Activated T-helper 2 cell treated with anti-CD3 and anti-CD28 coated beads, Interferon-gamma antibody, Interleukin-2, Interleukin-4, amounts not matched to agents 10 μg/mL and 5 μg/mL and 100 μg/mL, durations not matched to agents 14 hours and 24 hours and 36 hours (primary cell): Measurements from ENCODE around the gene GABRG2. TPM values are rescaled to one million over a fixed set of nuclear protein-coding genes. Genes with fewer than 3 reads are reported as not detected.
"Not testable (repeated sequence)": the region's sequence is repeated elsewhere in the genome, so short reads cannot be mapped to it uniquely, and the experiment has no call there.

Experiments used
- DNase-seq: peaks from one replicate; pipeline ENCODE4 v3.0.0; 2021; ENCODE audit warnings: low spot score
- H3K27ac Mint-ChIP-seq: one replicate; pipeline ENCODE4 v1.8.0; 2021; ENCODE audit warnings: mixed read lengths
- H3K27me3 Mint-ChIP-seq: one replicate; pipeline ENCODE4 v1.8.0; 2021; ENCODE audit warnings: low read depth, mixed read lengths
- H3K36me3 Mint-ChIP-seq: one replicate; pipeline ENCODE4 v1.8.0; 2021; ENCODE audit warnings: low read depth, mixed read lengths
- H3K4me1 Mint-ChIP-seq: one replicate; pipeline ENCODE4 v1.8.0; 2021; ENCODE audit warnings: low read depth, mixed read lengths
- H3K4me3 Mint-ChIP-seq: one replicate; pipeline ENCODE4 v1.8.0; 2021; ENCODE audit warnings: low read depth, mild to moderate bottlenecking, moderate library complexity, mixed read lengths
- H3K9me3 Mint-ChIP-seq: one replicate; pipeline ENCODE4 v1.8.0; 2021; ENCODE audit warnings: mixed read lengths
- intact Hi-C: fragments of 100-400 bp; cut with micrococcal nuclease; formaldehyde crosslinking; loops from one replicate; pipeline ENCODE4 v1.15.1; 2023
- total RNA-seq: library from RNA; stranded (reverse); gene quantifications from 2 replicates; pipeline ENCODE4 v1.2.3, GENCODE V29; 2022

The GABRG2 gene
- total RNA-seq: 1.0 TPM in 1 of 2 replicates, not detected in the other

- H3K9me3 Mint-ChIP-seq: no peaks in the 10 kb centered on the region
- DNase-seq: no peak
- intact Hi-C loops: no loop called here
- H3K4me1 Mint-ChIP-seq: no peaks in the 10 kb centered on the region
- no peak within 1 kb of the TSS for H3K27ac Mint-ChIP-seq
- H3K4me3 Mint-ChIP-seq: no peak within 1 kb of the TSS
- no peaks in the 10 kb centered on the region for H3K36me3 Mint-ChIP-seq
- H3K27me3 Mint-ChIP-seq: no peaks in the 10 kb centered on the region
These were observed at the start of gene GABRG2 for GRCh38 chr5:162067655-162068411. TSS of gene GABRG2 (plus strand) at chr5:162067773. CDS start at chr5:162068000, 227 bp downstream.

- no peak overlapping the region for H3K4me3 Mint-ChIP-seq
- no peaks in the 10 kb centered on the region for H3K27me3 Mint-ChIP-seq
- intact Hi-C loops: no loop called here
- H3K4me1 Mint-ChIP-seq: no peaks in the 10 kb centered on the region
- DNase-seq: no peak
- H3K36me3 Mint-ChIP-seq: no peaks in the 10 kb centered on the region
- H3K9me3 Mint-ChIP-seq: peaks cover 16% of the 10 kb centered on the region
- H3K27ac Mint-ChIP-seq: no peak overlapping the region
These were observed 42.3 kb upstream of the GABRG2 start for GRCh38 chr5:162025312-162025711.

GRCh38 chr5:162026803-162027202 is 40.8 kb upstream of the GABRG2 start:
- H3K9me3 Mint-ChIP-seq: peaks cover 11% of the 10 kb centered on the region
- no peaks in the 10 kb centered on the region for H3K27me3 Mint-ChIP-seq
- intact Hi-C loops: no loop called here
- H3K4me1 Mint-ChIP-seq: no peaks in the 10 kb centered on the region
- H3K4me3 Mint-ChIP-seq: no peak overlapping the region
- no peak overlapping the region for H3K27ac Mint-ChIP-seq
- DNase-seq: no peak
- H3K36me3 Mint-ChIP-seq: no peaks in the 10 kb centered on the region

GRCh38 chr5:162037431-162037830 is 30.1 kb upstream of the GABRG2 start:
- Mint-ChIP-seq H3K27ac (no peak overlapping the region), H3K9me3 (peaks cover 12% of the 10 kb centered on the region), H3K4me3 (no peak overlapping the region), H3K27me3 (no peaks in the 10 kb centered on the region), H3K4me1 (no peaks in the 10 kb centered on the region), H3K36me3 (no peaks in the 10 kb centered on the region)
- DNase-seq: no peak
- intact Hi-C loops: no loop called here

GRCh38 chr5:162047279-162047678 is 20.3 kb upstream of the GABRG2 start:
- no peak for DNase-seq
- H3K27me3 Mint-ChIP-seq: no peaks in the 10 kb centered on the region
- no peaks in the 10 kb centered on the region for H3K36me3 Mint-ChIP-seq
- intact Hi-C loops: no loop called here
- H3K27ac Mint-ChIP-seq: no peak overlapping the region
- no peaks in the 10 kb centered on the region for H3K4me1 Mint-ChIP-seq
- H3K4me3 Mint-ChIP-seq: no peak overlapping the region
- peaks cover 4% of the 10 kb centered on the region for H3K9me3 Mint-ChIP-seq

GRCh38 chr5:162052676-162053075 is 14.9 kb upstream of the GABRG2 start:
- H3K4me3 Mint-ChIP-seq: no peak overlapping the region
- intact Hi-C loops: no loop called here
- no peaks in the 10 kb centered on the region for H3K4me1 Mint-ChIP-seq

GRCh38 chr5:162055095-162055494 is 12.5 kb upstream of the GABRG2 start:
- H3K4me1 Mint-ChIP-seq, H3K27ac Mint-ChIP-seq, H3K4me3 Mint-ChIP-seq, intact Hi-C loops, H3K27me3 Mint-ChIP-seq, H3K36me3 Mint-ChIP-seq, DNase-seq: not testable (repeated sequence)
- H3K9me3 Mint-ChIP-seq: peaks cover 14% of the 10 kb centered on the region

More at GRCh38 chr5:162052676-162053075, 14.9 kb upstream of the GABRG2 start:
- Mint-ChIP-seq H3K36me3 (no peaks in the 10 kb centered on the region), H3K9me3 (peaks cover 17% of the 10 kb centered on the region), H3K27me3 (no peaks in the 10 kb centered on the region), H3K27ac (no peak overlapping the region)
- DNase-seq: no peak

- Mint-ChIP-seq H3K4me3 (no peak overlapping the region), H3K4me1 (no peaks in the 10 kb centered on the region), H3K9me3 (no peaks in the 10 kb centered on the region), H3K27me3 (no peaks in the 10 kb centered on the region), H3K27ac (no peak overlapping the region), H3K36me3 (no peaks in the 10 kb centered on the region)
- DNase-seq: no peak
- intact Hi-C loops: no loop called here
These were observed 411 bp upstream of the GABRG2 start for GRCh38 chr5:162067162-162067561.

- intact Hi-C loops: no loop called here
- DNase-seq: no peak
- H3K27ac Mint-ChIP-seq: no peak overlapping the region
- no peaks in the 10 kb centered on the region for H3K9me3 Mint-ChIP-seq
- no peaks in the 10 kb centered on the region for H3K4me1 Mint-ChIP-seq
- H3K27me3 Mint-ChIP-seq: no peaks in the 10 kb centered on the region
- H3K36me3 Mint-ChIP-seq: no peaks in the 10 kb centered on the region
- H3K4me3 Mint-ChIP-seq: no peak overlapping the region
These were observed 839 bp downstream of the GABRG2 start for GRCh38 chr5:162068412-162068811.

GRCh38 chr5:162068936-162069335 is 1.4 kb downstream of the GABRG2 start:
- H3K4me1 Mint-ChIP-seq: no peaks in the 10 kb centered on the region
- no peaks in the 10 kb centered on the region for H3K36me3 Mint-ChIP-seq
- H3K9me3 Mint-ChIP-seq: no peaks in the 10 kb centered on the region
- no peak overlapping the region for H3K4me3 Mint-ChIP-seq
- no peak for DNase-seq
- H3K27me3 Mint-ChIP-seq: no peaks in the 10 kb centered on the region
- H3K27ac Mint-ChIP-seq: no peak overlapping the region
- intact Hi-C loops: no loop called here

GRCh38 chr5:162078805-162079204 is 11.2 kb downstream of the GABRG2 start:
- intact Hi-C loops: no loop called here
- Mint-ChIP-seq H3K27me3 (no peaks in the 10 kb centered on the region), H3K4me3 (no peak overlapping the region), H3K9me3 (no peaks in the 10 kb centered on the region), H3K4me1 (no peaks in the 10 kb centered on the region), H3K27ac (no peak overlapping the region), H3K36me3 (no peaks in the 10 kb centered on the region)
- DNase-seq: no peak

GRCh38 chr5:162091336-162091735 is 23.8 kb downstream of the GABRG2 start:
- Mint-ChIP-seq H3K27me3 (no peaks in the 10 kb centered on the region), H3K9me3 (peaks cover 5% of the 10 kb centered on the region), H3K36me3 (no peaks in the 10 kb centered on the region), H3K4me3 (no peak overlapping the region), H3K4me1 (no peaks in the 10 kb centered on the region), H3K27ac (no peak overlapping the region)
- intact Hi-C loops: no loop called here
- DNase-seq: no peak

GRCh38 chr5:162096448-162096847 is 28.9 kb downstream of the GABRG2 start:
- Mint-ChIP-seq H3K27me3 (no peaks in the 10 kb centered on the region), H3K4me1 (no peaks in the 10 kb centered on the region), H3K27ac (no peak overlapping the region), H3K36me3 (no peaks in the 10 kb centered on the region), H3K9me3 (no peaks in the 10 kb centered on the region), H3K4me3 (no peak overlapping the region)
- DNase-seq: no peak
- intact Hi-C loops: no loop called here
